OCI-M1 (cell line): ENCODE measurements around the gene RPS6KA3.
"Not testable (repeated sequence)": the region's sequence is repeated elsewhere in the genome, so short reads cannot be mapped to it uniquely, and the experiment has no call there.

Experiments
- DNase-seq: peaks from one replicate; lab custom pipeline; 2025; lab: John Stamatoyannopoulos, UW

RPS6KA3 gene

DNA sequence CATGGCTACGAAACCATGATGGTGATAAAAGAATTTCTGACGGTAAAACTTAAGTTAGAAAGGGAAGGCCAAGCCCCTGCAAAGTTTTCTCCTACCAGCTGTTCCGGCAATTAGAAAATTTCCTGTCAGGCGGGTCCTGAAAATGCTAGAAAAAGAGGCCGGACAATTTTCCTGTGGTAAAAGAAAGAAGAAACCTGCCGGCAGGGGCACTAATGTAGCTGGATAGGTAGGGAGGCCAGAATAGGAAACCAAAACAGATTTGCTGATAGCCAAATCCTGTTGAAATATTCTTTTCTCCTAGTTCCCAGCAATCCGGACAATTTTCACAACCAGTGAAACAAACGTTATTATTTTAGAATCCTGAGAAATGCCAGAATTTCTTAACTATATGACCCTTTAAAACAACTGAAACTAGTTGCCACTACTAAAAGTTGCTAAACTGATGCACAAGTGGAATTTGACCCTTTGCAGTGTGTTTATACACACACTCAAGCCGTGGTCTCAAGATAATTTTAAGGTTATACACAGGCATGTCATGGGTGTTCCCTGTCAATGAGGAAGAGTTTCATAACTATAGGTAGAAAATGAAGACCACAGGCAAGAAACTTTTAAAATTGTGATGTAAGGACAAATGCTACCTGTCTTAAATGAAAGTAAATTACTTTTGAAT, 47.7 kb downstream of the RPS6KA3 start:
- peak; percentile 50 for DNase-seq

DNA sequence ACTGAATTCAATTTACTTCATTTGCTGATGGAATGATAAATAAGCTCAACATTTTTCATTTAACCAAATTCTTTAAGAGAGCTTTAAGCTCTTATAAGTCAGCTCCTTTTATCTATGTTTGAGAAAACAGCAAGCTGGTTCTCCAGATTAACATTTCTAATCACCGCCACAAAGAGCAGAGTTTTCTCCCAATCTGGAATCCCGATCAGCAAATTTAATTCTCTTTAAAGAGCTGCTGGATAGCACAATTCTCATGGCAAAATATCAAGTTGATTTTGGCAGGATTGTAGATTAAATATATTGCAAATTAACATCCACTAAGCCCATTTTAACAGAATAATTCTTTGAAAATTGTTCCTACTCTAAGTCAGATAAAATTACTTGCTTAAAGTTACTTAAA, 48.8 kb downstream of the RPS6KA3 start:
- DNase-seq = peak; percentile 39

DNA sequence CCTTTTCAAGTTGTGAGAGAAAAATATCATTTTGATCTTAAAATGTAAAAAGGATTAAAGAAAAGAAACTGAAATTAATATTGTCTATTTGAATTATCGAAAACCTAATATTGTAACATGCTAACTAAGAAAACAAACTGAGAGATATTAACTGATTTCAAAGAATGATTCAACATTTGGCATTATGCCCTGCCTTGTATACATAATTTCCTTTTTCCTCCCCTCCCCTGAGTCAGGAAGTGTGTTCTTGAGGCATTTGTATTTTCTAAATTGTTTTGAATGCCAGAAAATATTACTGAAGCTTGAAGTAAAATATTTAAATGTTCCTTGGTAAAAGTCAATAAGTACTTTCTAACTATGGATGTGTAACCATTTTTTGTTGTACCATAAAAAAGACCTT, 49.4 kb downstream of the RPS6KA3 start:
- DNase-seq = peak; percentile 39

DNA sequence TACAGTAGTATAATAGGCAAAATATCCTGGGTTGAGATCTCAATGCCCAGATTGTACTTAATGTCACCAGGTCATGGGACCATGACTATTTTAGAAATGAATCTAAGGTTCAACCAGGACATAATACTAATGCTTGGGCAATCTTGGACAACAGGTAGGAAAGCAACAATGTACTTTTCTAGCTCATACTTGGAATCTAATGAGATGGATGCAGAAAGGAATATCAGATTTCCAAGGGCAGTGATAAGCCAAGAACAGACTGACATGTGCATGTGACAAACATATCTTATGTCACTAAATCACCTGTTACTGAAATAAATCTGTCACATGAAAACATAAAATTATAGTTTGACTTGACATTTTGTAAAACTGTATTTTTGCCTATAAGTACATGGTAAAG, 51.1 kb downstream of the RPS6KA3 start:
- no peak for DNase-seq

DNA sequence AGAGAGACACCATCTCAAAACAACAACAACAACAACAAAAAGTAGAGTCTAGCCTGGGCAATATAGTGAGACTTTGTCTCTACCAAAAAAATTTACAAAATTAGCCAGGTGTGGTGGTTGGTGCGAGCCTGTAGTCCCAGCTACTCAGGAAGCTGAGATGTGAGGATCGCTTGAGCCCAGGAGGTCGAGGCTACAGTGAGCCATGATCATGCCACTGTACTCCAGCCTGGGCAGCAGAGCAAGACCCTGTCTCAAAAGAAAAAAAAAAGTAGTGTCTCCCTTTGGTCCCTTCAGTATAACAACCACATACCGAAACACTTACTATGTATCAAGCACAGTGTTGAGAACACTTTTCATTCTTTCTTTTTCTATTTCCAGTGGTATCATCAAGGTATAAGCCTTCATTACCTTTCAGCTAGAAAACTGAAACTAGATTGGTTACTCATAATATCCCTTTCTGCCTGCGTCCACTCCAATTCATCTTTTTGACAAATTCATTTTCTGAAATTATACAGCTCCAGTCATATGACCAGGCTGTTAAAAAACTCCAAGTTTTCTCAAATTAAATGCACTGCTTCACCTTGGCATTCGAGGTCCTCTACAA, 54.1 kb downstream of the RPS6KA3 start:
- no peak for DNase-seq

DNA sequence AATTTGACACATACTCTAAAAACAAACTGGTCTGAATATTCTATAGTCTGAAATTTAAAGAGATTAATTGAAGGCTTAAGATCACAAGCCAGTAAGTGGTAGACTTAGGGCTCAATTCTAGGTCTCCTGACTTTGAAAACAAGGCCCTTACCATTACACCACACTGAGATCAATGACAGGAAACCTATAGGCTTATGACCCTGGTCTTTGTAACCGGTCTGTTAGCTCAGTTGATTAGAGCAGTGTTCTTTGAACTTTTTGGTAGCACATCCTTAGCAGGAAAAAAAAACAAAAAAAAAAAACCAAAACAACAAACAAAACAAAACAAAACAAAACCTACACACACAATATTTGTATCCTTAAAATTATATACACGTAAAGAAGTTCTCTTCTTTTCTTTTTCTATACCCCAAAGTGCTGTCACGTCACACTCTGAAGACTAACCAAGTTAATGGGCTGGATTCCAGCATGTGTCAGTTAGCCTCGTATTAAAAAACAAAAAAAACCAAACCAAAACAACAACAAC, 55.4 kb downstream of the RPS6KA3 start:
- DNase-seq = no peak

DNA sequence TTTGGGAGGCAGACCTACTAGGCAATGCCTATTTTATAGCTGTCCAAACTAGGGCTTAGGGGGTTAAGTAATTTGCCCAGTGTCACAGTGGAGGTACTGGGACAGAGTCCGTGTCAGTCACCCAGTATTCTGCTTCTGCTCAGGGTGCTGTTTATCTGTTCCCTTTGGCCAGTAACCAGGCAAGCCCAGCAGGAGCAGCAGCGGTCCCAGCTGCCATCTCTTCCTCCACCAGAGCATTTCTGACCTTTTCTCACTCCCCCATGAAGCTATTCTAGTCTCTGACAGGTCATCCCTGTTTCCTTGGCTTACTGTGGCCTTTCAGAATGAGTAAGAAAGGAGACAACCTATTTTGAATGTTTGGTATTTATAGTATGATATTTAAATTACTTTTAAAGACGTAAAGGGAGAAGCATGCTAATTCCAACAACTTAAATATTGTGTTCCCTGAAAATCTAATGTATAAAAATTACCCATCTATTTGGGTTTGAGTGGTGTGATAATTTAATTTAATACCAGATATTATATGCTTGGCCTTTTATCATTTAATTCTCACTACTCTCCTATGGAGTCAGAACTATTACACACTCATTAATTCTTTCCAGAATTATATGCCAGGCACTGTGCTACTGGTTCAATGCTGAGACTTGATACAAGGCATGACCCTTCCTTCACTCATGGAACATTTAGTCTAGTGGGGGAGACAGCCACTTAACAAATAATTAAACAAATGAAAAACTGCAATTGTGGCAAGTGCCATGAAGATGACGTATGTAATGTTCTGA, 60.6 kb downstream of the RPS6KA3 start:
- DNase-seq = no peak

DNA sequence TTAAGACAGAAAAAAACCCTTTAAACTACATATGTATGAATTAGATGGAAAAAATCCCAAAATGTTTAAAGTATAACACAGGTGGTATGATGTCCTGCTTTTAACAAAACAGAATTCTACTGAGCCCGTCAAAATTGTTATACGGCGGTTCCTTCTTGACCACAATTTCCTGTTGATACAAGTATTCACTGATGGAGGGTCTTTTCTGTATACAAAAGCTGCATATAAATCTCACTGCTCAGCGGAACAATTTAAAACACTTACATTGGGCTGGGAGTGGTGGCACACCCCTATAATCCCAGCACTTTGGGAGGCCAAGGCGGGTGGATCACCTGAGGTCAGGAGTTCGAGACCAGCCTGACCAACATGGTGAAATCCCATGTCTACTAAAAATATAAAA, 62.4 kb downstream of the RPS6KA3 start:
- no peak for DNase-seq

DNA sequence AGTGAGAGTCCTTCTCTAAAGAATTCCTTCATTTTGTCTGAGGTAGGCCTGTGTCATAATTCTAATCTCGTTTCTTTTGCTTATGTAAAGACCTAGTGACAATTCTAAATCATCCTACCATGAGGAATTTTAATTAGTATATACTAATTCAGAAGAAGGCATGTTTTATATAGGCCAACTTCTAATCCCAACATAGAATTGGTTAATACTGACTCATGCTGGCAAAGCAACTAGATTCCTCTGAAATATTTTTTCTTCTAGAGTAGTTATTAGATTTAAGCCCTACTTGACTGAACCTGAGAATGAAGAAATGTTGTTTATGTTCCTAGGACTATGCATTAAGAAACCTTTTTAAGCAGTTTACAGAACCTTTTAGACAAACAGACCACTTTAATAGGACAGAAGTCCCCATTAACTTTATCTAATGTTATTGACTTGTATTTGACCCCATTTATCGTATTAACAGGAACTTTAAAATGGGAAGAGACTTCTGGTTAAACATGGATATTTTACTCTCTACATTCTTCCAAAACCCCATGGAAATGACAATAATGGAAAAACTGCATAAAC, 69.0 kb downstream of the RPS6KA3 start:
- DNase-seq = no peak

DNA sequence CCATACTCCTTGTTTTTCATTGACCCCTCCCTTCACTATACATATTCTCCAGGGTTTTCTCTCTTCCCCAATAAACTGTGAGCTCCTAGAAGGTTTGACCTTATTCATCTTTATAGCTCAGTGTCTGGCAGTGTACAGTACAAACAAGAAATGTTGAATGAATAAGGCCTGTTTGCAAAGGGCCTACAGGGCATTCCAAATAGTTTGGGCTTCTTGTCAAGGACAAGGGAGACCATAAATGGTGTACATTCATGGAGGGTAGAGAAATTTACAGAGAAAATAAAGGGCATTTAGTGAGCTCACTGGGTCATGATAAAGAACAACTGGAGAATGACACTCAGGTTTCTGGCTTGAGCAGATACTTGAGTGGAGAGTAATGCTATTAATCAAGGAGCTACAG, 77.5 kb downstream of the RPS6KA3 start:
- DNase-seq = no peak

DNA sequence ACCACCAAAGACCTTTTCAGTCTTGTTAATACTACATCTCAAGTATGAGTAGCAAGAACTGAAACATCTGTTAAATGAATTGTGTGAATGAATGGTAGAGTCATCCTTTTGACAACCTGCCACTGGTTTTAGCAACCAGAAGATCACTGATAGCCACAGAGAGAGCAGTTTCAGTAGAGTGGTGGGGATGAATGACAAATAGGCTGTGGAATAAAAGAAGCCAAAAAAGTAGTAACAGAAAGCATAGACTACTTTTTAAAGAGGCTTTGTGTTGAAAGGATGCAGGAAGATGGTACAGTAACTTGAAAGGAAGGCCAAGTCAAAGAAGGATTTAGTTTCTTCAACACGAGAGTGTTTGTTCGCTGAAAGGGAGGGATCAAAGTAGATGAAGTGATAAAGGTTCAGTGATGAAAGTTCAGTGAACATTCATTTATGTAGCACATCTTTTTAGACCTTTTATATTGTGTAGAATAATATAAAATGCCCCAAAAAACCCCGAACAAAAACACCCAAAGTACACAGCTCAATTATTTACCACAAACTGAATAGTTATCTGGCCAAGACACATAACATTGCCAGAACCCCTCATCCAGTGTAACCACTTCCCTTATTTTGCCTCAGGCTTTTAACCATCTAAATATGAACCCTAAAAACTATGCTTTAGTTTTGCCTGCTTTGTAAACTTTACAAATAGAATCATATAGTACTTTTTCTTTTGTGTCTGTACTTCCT, 84.9 kb downstream of the RPS6KA3 start:
- DNase-seq = peak; percentile 33

DNA sequence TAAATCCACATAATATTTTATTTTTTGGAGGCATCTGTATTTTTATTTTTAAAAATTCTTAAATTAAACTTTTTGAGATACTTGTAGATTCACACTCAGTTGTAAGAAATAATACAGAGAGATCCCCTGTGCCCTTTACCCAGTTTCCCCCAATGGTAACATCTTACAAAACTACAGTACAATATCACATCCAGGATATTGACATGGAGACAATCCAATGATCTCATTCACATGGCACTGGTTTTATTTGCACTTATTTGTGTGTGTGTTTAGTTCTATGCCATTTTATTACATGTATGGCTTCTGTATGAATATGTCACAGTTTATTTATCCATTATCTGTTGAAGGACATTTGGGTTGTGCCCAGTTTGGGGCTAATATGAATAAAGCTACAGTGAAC, 89.6 kb downstream of the RPS6KA3 start:
- DNase-seq = no peak

DNA sequence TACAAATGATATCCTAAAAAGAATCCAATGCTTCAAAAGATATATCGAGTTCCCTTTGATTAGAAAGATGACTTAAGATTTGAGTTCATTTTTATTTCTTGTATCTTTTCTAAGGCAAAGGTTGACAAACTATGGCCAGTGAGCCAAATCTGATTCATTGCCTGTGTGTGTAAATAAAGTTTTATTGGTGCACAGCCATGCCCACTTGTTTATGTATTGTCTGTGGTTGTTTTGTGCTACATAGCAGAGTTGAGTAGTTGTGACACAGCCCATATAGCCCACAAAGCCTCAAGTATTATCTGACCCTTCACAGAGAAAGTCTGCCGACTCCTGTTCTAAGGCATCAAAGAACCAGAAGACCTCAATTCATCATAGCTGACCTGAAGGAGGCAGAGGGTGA, 92.9 kb downstream of the RPS6KA3 start:
- no peak for DNase-seq

DNA sequence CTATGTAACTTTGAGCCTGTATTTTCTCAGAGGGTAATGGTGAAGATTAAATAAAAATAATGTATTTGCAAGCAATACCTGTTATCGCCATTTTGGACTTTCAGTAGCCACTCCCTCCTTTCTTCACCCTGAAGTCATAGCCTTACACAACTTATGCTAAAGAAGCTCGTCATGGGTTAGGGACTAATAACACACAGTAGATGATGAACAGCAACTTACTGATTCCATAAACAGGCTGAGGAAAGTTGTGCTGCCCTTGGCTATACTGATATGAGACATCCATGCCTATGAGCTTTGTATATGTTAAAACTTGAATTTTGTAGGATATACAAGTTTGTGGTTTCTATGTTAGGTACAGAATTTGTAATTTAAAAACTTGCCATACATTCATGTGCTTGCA, 93.4 kb downstream of the RPS6KA3 start:
- no peak for DNase-seq

DNA sequence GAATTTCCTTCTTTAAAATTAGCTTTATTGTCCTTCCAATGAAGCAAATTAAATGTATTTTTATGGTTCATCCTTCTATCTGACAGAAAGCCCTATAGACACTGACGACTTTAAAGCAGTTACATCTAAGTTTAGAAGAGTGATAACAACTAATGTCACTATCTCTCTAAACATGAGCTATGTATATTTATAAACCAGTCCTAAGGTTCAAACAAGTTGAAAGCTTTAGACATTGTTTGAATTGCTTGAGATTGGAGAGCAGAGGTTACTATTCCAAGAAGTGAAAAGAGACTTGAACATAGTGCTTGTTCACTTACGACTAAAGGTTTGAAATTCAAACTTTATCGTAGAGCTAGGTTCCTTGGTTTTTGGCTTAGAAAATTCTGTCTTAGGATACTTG, 94.8 kb downstream of the RPS6KA3 start:
- no peak for DNase-seq

DNA sequence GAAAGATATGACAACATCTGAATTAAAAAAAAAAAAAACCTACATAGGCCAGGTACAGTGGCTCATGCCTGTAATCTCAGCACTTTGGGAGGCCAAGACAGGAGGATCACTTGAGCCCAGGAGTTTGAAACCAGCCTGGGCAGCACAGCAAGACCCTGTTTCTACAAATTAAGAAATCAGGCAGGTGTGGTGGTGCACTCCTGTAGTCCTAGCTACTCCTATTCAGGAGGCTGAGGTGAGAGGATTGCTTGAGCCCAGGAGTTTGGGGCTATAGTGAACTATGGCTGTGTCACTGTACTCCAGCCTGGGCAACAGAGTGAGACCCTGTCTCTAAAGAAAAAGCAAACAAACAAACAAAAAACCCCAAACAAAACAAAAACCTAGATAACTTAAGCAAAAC, 104.2 kb downstream of the RPS6KA3 start:
- DNase-seq = not testable (repeated sequence)

DNA sequence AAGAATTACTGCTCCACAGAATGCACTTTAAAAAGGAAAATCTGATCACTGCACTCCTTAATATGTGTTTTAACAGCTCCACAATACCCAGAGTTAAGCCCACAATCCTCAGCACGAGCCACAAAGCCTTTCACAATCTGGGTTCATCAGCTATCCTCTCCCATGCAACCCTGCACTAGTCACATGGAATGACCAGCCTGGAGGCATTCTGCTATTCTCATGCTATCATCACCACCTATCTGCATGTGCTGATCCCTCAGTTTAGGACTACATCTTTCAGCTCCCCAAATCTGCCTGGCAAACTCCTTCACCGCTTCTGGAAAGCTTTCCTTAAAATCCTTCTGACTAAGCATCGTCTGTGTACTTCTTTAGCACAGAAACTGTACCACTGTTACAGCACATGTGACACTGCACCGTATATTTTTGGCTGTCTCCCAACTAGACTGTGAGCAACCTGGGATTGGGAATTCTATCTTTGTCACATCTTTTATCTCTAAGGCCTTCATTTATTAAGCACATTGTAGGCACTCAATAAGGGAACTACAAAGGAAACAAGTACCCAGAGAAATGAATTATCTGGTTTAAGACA, 106.8 kb downstream of the RPS6KA3 start:
- DNase-seq = no peak

DNA sequence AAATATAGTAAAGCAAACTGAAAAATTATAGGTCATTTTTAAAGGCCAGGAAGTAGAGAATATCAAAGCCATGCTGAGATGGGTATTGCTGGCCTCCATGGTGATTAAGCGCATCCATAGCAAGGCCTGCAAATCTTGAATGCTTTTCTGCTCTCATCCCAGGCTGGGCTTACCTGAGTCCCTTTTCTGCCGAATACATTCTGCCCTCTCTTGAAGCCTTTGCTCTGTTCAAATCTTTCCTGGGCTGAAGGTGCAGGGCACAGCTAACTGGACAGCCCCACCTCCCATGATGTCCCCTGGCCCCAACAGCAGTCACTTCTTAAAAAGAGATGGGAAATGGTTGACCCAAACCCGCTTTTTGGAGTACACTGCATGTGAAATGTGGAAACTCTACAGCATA, 115.0 kb downstream of the RPS6KA3 start:
- DNase-seq = no peak

DNA sequence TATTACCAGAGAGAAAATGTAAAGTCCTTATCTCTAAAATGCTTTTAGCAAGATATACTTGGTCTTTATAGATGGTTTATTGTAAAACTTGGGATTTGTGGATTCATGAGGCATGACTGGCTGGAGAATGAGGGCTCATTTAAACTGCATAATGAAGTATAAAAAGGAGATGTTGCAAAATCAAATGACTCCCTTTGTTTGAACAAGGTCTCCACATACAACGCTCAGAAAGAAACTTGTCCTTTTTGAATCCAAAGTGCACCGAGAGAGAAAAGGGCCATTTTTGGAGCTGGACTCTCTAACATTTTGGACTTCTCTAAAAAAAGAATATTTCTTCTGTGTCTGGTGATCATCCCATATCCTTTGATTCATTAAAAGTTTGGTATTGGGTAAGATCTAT, 117.4 kb downstream of the RPS6KA3 start:
- no peak for DNase-seq

DNA sequence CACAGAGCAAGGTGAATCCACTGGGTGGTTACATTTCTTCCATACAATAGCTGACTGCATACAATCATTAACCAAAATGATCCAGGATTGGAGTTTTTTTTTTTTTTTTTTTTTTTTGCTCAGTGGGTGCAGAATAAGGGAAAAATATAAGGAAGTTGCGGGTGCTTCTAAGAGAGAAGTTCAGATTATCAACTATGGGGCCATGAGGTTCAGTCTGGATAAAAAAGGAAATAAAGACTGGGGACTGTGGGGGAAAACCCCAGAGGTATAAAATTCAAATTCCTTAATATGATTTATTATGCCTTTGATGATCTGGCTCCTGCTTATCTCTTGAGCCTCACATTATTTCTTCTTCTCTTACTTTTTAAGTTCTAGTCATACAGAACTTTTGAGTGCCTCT, 119.1 kb downstream of the RPS6KA3 start:
- peak; percentile 13 for DNase-seq

DNA sequence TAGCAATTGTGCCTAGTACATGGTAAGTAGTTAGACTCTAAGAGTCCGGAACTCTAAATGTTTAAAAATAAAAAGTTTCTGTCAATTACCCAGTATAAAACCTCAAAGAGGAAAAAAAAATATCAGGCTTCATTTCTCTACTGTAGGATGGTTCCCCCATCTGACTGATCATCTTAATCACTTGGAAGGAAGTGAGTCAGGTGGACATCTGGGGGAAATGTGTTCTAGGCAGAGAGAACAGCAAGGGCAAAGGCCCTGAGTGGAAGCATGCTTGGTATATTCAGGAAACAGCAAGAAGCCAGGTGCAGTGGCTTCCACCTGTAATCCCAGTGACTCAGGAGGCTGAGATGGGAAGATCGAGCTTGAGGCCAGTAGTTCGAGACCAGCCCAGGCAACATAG, 122.2 kb downstream of the RPS6KA3 start:
- DNase-seq = no peak

DNA sequence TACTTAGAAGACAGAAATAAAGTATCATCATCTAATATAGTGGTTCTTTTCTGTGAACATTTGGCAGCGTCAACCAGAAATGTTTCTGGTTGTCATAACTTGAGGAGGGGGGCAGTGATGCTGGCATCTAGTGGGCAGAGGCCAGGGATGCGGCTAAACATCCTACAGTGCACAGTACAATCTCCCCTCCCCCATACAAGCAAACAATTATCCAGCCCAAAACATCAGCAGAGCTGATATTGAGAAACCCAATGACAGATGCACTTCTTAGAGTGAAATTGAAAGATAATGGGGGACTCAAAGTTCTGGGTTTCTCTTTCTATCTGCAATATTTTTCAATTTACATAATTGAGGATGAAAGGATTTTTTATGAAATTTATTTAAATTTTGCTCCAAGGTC, 123.1 kb downstream of the RPS6KA3 start:
- DNase-seq = peak; percentile 7
